Measurements from ENCODE around the gene GPC5.

GPC5 gene

GRCh38 chr13:92769046-92769445, 1370.6 kb downstream of the GPC5 start:
- no peak for DNase-seq (ENCODE audit: low read depth)

- no peak for DNase-seq (ENCODE audit: low read depth)
Observed at GRCh38 chr13:92775658-92776057, 1377.2 kb downstream of the GPC5 start.

DNA sequence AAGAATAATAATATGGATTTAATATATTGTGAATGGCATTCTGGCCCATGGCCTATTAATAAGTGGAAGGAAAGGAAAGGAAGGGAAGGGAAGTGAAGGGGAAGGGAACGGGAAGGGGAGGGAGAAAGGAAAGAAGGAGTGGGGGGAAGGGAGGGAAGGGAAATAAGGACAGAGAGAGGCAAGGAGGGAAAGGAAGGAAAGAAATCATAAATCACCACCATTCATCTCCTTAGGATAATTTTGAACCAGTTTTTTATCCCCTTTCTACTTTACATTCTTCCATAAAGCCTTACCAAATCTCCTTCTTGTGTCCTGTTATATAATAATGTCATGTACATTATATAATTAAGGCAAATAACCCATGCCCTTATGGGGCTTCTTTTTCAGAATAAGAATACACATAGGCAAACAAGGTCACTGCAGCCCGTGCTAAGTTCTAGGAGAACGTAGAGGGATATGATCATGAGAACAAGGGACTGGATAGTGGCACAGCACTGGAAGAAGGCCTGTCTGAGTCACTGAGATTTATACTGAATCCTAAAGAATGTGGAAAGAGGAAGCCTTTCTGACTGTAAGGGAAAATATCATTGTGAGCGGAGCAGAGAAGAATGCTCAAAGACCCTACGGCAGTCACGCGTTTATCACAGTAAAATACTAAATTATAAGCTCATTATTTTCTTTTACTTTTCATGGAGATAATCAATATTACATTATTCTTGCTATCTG, 1383.7 kb downstream of the GPC5 start:
- DNase-seq (ENCODE audit: low read depth): no peak

GRCh38 chr13:92802776-92803175, 1404.4 kb downstream of the GPC5 start:
- DNase-seq (ENCODE audit: low read depth): no peak

GRCh38 chr13:92804346-92804745, 1405.9 kb downstream of the GPC5 start:
- no peak for DNase-seq (ENCODE audit: low read depth)

GRCh38 chr13:92804926-92805325, 1406.5 kb downstream of the GPC5 start:
- no peak for DNase-seq (ENCODE audit: low read depth)

- no peak for DNase-seq (ENCODE audit: low read depth)
Observed at GRCh38 chr13:92805766-92806165, 1407.3 kb downstream of the GPC5 start.

GRCh38 chr13:92806215-92806614, 1407.8 kb downstream of the GPC5 start:
- DNase-seq (ENCODE audit: low read depth): no peak

- no peak for DNase-seq (ENCODE audit: low read depth)
Observed at GRCh38 chr13:92807353-92807752, 1408.9 kb downstream of the GPC5 start.

DNA sequence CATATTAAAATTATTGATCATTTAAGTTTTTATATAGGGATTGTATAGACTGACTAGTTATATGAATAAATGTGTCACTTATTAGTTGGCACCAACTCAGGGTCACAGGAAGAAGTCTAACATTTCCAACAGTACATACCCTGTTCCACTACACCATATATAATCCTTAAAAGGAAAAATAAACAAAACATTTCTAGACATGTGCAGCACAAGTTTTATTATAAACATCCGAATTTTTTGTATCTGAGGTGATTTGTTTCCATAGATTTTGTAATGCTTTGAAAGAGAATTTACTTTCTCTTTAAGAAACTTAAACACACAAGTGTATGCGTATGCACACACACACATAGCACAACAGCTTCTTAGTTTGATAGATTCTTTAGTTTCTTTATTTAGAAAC, 1409.5 kb downstream of the GPC5 start:
- DNase-seq (ENCODE audit: low read depth): no peak

DNA sequence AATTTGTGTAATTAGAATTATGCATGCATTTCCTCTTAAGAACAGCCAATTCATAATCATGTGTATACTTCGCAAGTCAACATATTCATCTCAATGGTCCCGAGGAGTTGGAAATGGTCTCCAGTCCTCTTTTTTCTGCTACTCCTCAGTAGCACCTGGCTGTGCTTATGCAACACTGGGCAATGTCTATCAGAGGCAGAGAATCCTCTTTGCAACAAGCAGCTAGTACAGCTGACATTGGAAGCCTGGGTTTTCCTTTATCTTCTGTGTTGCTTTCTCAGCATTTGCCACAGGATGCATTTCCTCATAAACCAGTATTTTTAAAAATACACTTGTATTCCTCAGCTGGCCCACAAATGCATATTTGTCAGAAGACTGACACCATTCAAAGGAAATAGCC, 1422.9 kb downstream of the GPC5 start:
- no peak for DNase-seq (ENCODE audit: low read depth)

DNA sequence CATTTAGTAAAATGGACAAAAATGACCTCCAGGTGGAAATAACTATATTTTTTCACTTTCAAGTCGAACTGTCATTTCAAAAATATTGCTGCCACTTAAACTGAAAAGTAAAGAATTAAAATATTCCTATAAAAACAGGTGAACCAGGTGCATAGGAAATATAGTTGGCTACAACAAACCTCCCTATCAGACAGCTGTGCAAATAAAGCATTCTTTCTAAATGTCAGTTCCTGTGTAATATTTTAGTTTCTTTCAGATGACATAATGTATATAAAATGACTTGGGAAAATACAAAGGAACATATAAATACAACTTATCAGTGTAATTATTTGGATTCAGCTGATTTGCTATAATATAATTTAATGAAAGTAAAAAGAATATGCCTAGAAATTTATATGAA, 1424.6 kb downstream of the GPC5 start:
- DNase-seq (ENCODE audit: low read depth): no peak

DNA sequence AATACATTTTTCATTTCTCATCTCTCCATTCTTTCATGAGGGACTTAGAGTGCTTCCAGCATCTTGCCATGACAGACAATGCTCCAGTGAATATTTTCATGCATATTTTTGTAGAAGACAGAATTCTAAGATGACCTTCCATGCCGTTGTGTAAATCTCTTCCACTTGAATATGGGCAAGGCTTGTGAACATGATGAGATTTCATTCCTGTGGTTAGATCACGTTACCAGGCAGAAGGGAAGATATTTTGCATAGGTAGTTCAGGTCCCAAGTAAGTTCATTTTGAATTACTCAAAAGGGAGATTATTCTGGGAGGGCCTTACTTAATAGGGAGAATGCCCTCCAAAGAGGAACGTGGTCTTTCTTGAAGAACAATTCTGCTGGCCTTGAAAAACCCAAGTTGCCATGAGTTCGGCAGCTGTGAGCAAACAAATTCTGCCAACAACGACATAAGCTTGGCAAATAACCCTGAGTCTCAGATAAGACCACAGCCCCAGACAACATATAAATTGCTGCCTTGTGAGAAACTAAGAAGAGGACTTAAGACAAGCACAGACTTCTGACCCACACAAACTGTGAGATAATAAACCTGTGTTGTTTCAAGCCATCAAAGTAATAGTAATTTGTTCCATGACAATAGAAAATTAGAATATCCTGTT, 1427.6 kb downstream of the GPC5 start:
- DNase-seq (ENCODE audit: low read depth): no peak

DNA sequence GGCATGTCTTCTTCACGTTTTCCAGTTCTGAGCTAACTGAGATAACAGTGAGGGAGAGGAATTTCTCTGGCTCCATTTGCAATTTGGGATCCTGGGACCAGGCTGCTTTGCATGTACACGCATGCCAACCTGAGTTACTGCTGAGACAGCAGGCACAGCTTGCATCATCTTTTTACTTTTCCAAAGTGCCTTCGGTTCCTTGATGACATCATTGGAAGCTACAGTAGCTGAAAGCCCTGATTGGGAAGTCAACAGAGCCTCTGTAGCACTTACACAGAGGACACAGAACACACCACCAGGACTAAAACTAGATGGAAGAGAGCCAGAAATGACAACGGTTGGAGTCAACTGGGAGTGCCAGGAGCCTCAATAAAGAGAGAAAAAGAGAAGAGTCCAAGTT, 1429.1 kb downstream of the GPC5 start:
- DNase-seq (ENCODE audit: low read depth): no peak

DNA sequence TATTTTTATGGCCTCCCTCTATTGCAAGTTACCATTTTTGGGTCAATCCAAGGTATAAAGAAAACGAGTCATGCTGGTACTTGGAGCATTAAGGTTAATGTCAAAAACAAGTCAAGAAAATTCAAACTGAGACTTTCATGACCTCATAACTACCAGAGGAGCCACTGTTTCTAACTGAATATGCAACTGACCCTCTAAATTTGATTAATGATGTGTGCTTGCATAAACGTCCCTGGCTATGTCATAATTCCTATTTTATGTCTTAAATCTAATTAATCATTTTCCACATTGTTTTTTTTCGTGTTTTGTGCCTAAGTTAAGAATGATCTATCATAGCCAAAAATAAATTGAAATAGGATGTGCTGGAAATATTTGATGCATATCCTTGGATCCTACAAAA, 1431.5 kb downstream of the GPC5 start:
- DNase-seq (ENCODE audit: low read depth): no peak

GRCh38 chr13:92830821-92831220, 1432.4 kb downstream of the GPC5 start:
- DNase-seq (ENCODE audit: low read depth): no peak

DNA sequence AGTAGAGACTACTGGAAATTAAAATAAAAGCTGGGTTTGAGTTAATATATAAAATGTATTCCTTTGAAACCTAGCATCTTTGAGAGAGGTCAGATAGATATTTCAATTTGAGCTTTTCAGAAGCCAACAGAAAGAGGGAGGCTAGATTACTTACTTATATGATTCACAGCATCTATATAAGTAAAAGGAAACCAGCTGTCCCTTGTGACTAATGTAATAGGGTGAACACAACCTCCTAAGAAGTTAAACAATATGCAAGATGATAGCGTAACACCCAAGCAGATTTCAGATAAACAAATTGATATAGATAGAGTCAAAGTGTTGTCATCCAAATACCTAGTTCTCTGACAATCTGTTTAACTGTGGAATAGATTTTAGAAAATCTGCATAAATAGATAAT, 1434.7 kb downstream of the GPC5 start:
- no peak for DNase-seq (ENCODE audit: low read depth)

- no peak for DNase-seq (ENCODE audit: low read depth)
Observed at GRCh38 chr13:92836171-92836570, 1437.8 kb downstream of the GPC5 start.

DNA sequence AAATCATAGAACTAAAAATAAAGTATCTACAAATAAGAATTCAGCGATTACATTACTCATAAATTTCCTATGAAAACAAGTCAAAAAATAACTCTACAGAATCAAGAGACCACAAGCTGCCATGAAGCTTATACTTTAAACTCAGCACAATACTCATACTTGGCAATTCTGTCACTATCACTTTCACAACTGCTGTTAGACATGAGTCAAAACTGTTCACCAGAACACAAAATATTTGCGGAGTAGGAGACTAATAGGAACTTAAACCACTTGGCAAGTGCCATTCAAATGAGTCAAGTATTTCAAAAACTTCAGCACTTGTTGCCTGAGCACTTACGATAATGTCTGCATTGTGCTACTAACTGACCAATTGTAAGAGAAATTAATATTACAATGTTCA, 1440.4 kb downstream of the GPC5 start:
- no peak for DNase-seq (ENCODE audit: low read depth)

GRCh38 chr13:92842145-92842544, 1443.7 kb downstream of the GPC5 start:
- no peak for DNase-seq (ENCODE audit: low read depth)

GRCh38 chr13:92843549-92843948, 1445.1 kb downstream of the GPC5 start:
- DNase-seq (ENCODE audit: low read depth): no peak

DNA sequence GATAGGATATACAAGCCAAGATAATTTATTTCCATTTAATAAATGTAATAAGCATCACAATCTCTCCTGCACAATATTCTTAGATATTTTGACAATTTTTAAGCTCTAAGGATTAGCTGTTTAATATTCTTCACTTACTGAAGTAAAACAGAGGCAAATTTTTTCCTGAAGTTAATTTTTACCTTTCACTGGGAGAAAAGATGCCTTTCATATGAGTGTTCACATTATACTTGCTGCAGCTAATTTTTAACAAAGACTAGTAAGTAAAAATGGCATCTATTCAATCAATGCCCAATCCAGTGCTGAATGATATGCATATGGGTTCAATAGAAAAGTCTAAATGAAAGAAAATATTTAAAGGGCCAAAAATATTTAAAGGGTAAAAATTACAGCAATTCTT, 1451.0 kb downstream of the GPC5 start:
- no peak for DNase-seq (ENCODE audit: low read depth)

- no peak for DNase-seq (ENCODE audit: low read depth)
Observed at GRCh38 chr13:92864584-92865284, 1466.3 kb downstream of the GPC5 start.

Measured in stimulated activated CD8-positive, alpha-beta memory T cell treated with anti-CD3 and anti-CD28 coated beads, Interleukin-7, amount 100 ng/mL, for 24 hours (primary cell).